K562 (cell line): ENCODE data around the gene SPTSSA. TPM values are rescaled to one million over a fixed set of nuclear protein-coding genes. Genes with fewer than 3 reads are reported as not detected.

Experiments used
- ATAC-seq: fragments of 200-7000 bp; cut with Tn5 transposase; 3 replicates; pipeline ENCODE4 v1.9.1; 2020; ENCODE audit warnings: moderate library complexity
- BruUV-seq: library from RNA; stranded (reverse); fragments of 400-500 nt; replicated peaks from 2 replicates; lab custom pipeline; 2021; lab: Mats Ljungman, UMichigan
- CTCF ChIA-PET: fragments of 300-600 bp; formaldehyde crosslinking; extraction: SDS; loops from one replicate; lab custom pipeline; 2021; ENCODE audit warnings: low intra/inter-chr PET ratio; lab: Yijun Ruan, JAX
- POLR2A ChIA-PET: fragments of 300-600, 350-650 bp; sonication (Branson Sonifier 250); formaldehyde crosslinking; extraction: SDS; loops from one replicate; lab custom pipeline; 2021; ENCODE audit warnings: antibody characterized with exemption, inconsistent platforms; lab: Yijun Ruan, JAX
- DNase-seq, 4 experiments: peaks; one replicate each; pipeline versions ENCODE4 v3.0.0 to v3.0.0-alpha.2; 2011 to 2018; ENCODE audit warnings: low spot score in 3 of 4, mixed read lengths in 3 of 4; ENCODE audit errors: extremely low read depth in 1 of 4
- FAIRE-seq: peaks from 2 replicates; lab custom pipeline; 2011; peaks lifted over from hg19 to GRCh38; lab: Jason Lieb, UNC
- H2AFZ ChIP-seq: 2 replicates; pipeline ENCODE4 v1.6.0; 2011; ENCODE audit warnings: low read depth, low read length, control low read depth, inconsistent platforms
- H3K27ac ChIP-seq: fragments of 200-600 bp; 3 replicates; pipeline ENCODE4 v1.8.0; 2011; ENCODE audit warnings: low read depth, mild to moderate bottlenecking, control low read depth, inconsistent platforms, low read length, moderate library complexity, mixed read lengths; ENCODE audit errors: extremely low read depth
- H3K27me3 ChIP-seq, 2 experiments: fragments of 300-600 bp in 1 of 2; 2 replicates in 1 of 2; 3 replicates in 1 of 2; pipeline versions ENCODE4 v1.6.0 to v1.8.0; 2011; ENCODE audit warnings: inconsistent platforms in 2 of 2, low read length in 2 of 2, mild to moderate bottlenecking in 1 of 2, mixed read lengths in 1 of 2, moderate library complexity in 1 of 2; ENCODE audit not compliant: control insufficient read depth in 2 of 2, insufficient read depth in 2 of 2
- H3K36me3 ChIP-seq: fragments of 300-600 bp; 3 replicates; pipeline ENCODE4 v1.8.0; 2011; ENCODE audit warnings: mild to moderate bottlenecking, low read length, inconsistent platforms; ENCODE audit not compliant: control insufficient read depth, insufficient read depth
- H3K4me1 ChIP-seq, 2 experiments: fragments of 200-600 bp in 1 of 2; replicated peaks in 1 of 2; 2 replicates in 1 of 2; 3 replicates in 1 of 2; pipeline versions ENCODE4 v1.5.1 to v1.8.0; 2011; ENCODE audit warnings: inconsistent platforms in 2 of 2, low read length in 2 of 2, mild to moderate bottlenecking in 1 of 2, mixed read lengths in 1 of 2, moderate library complexity in 1 of 2; ENCODE audit not compliant: control insufficient read depth in 2 of 2, insufficient read depth in 2 of 2
- H3K4me2 ChIP-seq: 2 replicates; pipeline ENCODE4 v1.6.1; 2011; ENCODE audit warnings: low read length, control low read depth, inconsistent platforms, mixed read lengths; ENCODE audit not compliant: insufficient read depth
- H3K4me3 ChIP-seq: fragments of 200-600 bp; sonication (generic), shearing (Covaris generic); 2 replicates; pipeline ENCODE4 v1.5.1; 2016; ENCODE audit warnings: control low read depth, inconsistent platforms
- H3K79me2 ChIP-seq: fragments of 200-600 bp; 3 replicates; pipeline ENCODE4 v1.8.0; 2011; ENCODE audit warnings: low read length, inconsistent platforms; ENCODE audit not compliant: control insufficient read depth, insufficient read depth
- H3K9ac ChIP-seq, 2 experiments: 2 replicates each; pipeline versions ENCODE4 v1.6.0 to v1.6.1; 2011; ENCODE audit warnings: low read depth in 2 of 2, low read length in 2 of 2, control low read depth in 1 of 2, inconsistent platforms in 1 of 2, mild to moderate bottlenecking in 1 of 2, mixed read lengths in 1 of 2; ENCODE audit not compliant: insufficient read depth in 1 of 2
- H3K9me1 ChIP-seq: one replicate; pipeline ENCODE4 v1.6.0; 2011; ENCODE audit warnings: inconsistent platforms, mild to moderate bottlenecking, low read length, moderate library complexity; ENCODE audit not compliant: control insufficient read depth, insufficient read depth
- H3K9me3 ChIP-seq: replicated peaks from 2 replicates; pipeline ENCODE4 v1.5.1; 2011; ENCODE audit warnings: low read depth, low read length, inconsistent platforms; ENCODE audit not compliant: control insufficient read depth, insufficient read depth
- H4K20me1 ChIP-seq: replicated peaks from 2 replicates; pipeline ENCODE4 v1.6.1; 2011; ENCODE audit warnings: low read length, inconsistent platforms, mixed read lengths; ENCODE audit not compliant: control insufficient read depth, insufficient read depth
- CCNT2 ChIP-seq: IDR thresholded peaks from 2 replicates; pipeline ENCODE4 v1.6.1; 2011; ENCODE audit warnings: borderline replicate concordance, low read depth, mild to moderate bottlenecking, moderate library complexity, mixed read lengths, low read length; ENCODE audit not compliant: insufficient read length; ENCODE audit errors: extremely low read depth
- CEBPB ChIP-seq: fragments of 450-650 bp; IDR thresholded peaks from 2 replicates; pipeline ENCODE4 v1.6.1; 2016; ENCODE audit warnings: missing genetic modification characterization, missing compliant biosample characterization
- DIDO1 ChIP-seq: fragments of 450-650 bp; IDR thresholded peaks from 2 replicates; pipeline ENCODE4 v1.6.1; 2016; ENCODE audit warnings: low read depth, missing biosample characterization, missing genetic modification characterization
- E2F6 ChIP-seq, 2 experiments: IDR thresholded peaks; 2 replicates each; pipeline ENCODE4 v1.6.1; 2011; ENCODE audit warnings: borderline replicate concordance in 1 of 2, control low read depth in 1 of 2, low read depth in 1 of 2, low read length in 1 of 2, mild to moderate bottlenecking in 1 of 2, mixed read lengths in 1 of 2, moderate library complexity in 1 of 2; ENCODE audit not compliant: insufficient read depth in 1 of 2, insufficient read length in 1 of 2, poor library complexity in 1 of 2, severe bottlenecking in 1 of 2; ENCODE audit errors: extremely low read depth in 1 of 2
- EWSR1 ChIP-seq: fragments of 450-650 bp; IDR thresholded peaks from 2 replicates; pipeline ENCODE4 v1.6.1; 2018; ENCODE audit warnings: borderline replicate concordance, mild to moderate bottlenecking, low read depth, moderate library complexity; ENCODE audit not compliant: partially characterized antibody
- HDAC1 ChIP-seq, 2 experiments: fragments of 450-650 bp; IDR thresholded peaks; 2 replicates each; pipeline ENCODE4 v1.6.1; 2016 to 2017; ENCODE audit warnings: inconsistent platforms in 1 of 2, mild to moderate bottlenecking in 1 of 2, moderate library complexity in 1 of 2
- HOXB6 ChIP-seq: fragments of 250-450 bp; sonication (Bioruptor Pico); IDR thresholded peaks from 2 replicates; pipeline ENCODE4 v1.5.1; 2022; ENCODE audit warnings: mild to moderate bottlenecking, borderline replicate concordance
- ILK ChIP-seq: fragments of 450-650 bp; IDR thresholded peaks from 2 replicates; pipeline ENCODE4 v1.6.1; 2016; ENCODE audit warnings: missing genetic modification characterization, low read depth, mild to moderate bottlenecking, missing compliant biosample characterization, moderate library complexity, borderline replicate concordance
- MBD1 ChIP-seq: fragments of 250-450 bp; sonication (Bioruptor Pico); IDR thresholded peaks from 2 replicates; pipeline ENCODE4 v1.8.0; 2022; ENCODE audit warnings: inconsistent platforms
- PRPF4 ChIP-seq: fragments of 200-400 bp; formaldehyde crosslinking; IDR thresholded peaks from one replicate; pipeline ENCODE4 v1.6.1; 2017; ENCODE audit warnings: low read length, low read depth, mild to moderate bottlenecking; ENCODE audit not compliant: insufficient read depth, poor library complexity, severe bottlenecking
- RBM22 ChIP-seq: fragments of 200-400 bp; formaldehyde crosslinking; IDR thresholded peaks from 2 replicates; pipeline ENCODE4 v1.6.1; 2018; ENCODE audit warnings: low read length, low read depth; ENCODE audit not compliant: poor library complexity, severe bottlenecking
- RBM25 ChIP-seq: fragments of 200-400 bp; formaldehyde crosslinking; IDR thresholded peaks from 2 replicates; pipeline ENCODE4 v1.6.1; 2018; ENCODE audit warnings: low read length, low read depth, moderate library complexity; ENCODE audit not compliant: severe bottlenecking
- SUPT5H ChIP-seq: fragments of 450-650 bp; IDR thresholded peaks from 2 replicates; pipeline ENCODE4 v1.6.1; 2016
- U2AF2 ChIP-seq: fragments of 200-400 bp; formaldehyde crosslinking; optimal IDR thresholded peaks from 2 replicates; pipeline ENCODE3; 2017; ENCODE audit warnings: low read depth, mild to moderate bottlenecking, low read length
- ZNF347 ChIP-seq: fragments of 450-650 bp; formaldehyde crosslinking; IDR thresholded peaks from 2 replicates; pipeline ENCODE4 v1.4.0; 2020; ENCODE audit warnings: low read depth, mild to moderate bottlenecking, moderate library complexity
- ZNF408 ChIP-seq: fragments of 250-450 bp; sonication (Bioruptor Pico); IDR thresholded peaks from 2 replicates; pipeline ENCODE4 v1.4.0; 2020; ENCODE audit warnings: low read depth, mild to moderate bottlenecking, moderate library complexity
- ZNF436 ChIP-seq: fragments of 250-450, 450-650 bp; sonication (Bioruptor Pico); formaldehyde crosslinking; IDR thresholded peaks from 2 replicates; pipeline ENCODE4 v1.7.0; 2020; ENCODE audit warnings: mild to moderate bottlenecking
- ZNF511 ChIP-seq: sonication (generic); formaldehyde crosslinking; IDR thresholded peaks from 2 replicates; pipeline ENCODE4 v1.8.0; 2022; ENCODE audit warnings: mild to moderate bottlenecking, missing genetic modification reagents
- ZNF766 ChIP-seq: fragments of 200-800 bp; sonication (Bioruptor generic); conservative IDR thresholded peaks from 2 replicates; pipeline ENCODE4 v1.6.1; 2016; ENCODE audit warnings: missing genetic modification characterization, missing compliant biosample characterization
- WGBS: fragments of 100-300 bp; shearing (Covaris generic); methylation state at CpG from one replicate; pipeline ENCODE4 v1.1.6; 2016; ENCODE audit warnings: low coverage, mixed read lengths; ENCODE audit not compliant: insufficient coverage; ENCODE audit errors: missing lambda C conversion rate; 5-methylcytosine and 5-hydroxymethylcytosine counted together
- in situ Hi-C: fragments of 300-500 bp; cut with MboI; formaldehyde crosslinking; loops from 4 replicates; pipeline ENCODE4 v1.15.0; 2018; ENCODE audit warnings: inconsistent platforms, mixed read lengths
- intact Hi-C: fragments of 100-400 bp; cut with micrococcal nuclease; formaldehyde crosslinking; loops from 2 replicates; pipeline ENCODE4 v1.14.2; 2022
- polyA plus RNA-seq, 8 experiments: library from polyadenylated mRNA; depleted of rRNA in 4 of 8; stranded (reverse) in 5 of 8; unstranded in 3 of 8; fragments of >200 nt; fragmentation: Nextera tagmentation in 2 of 8; fragmentation: Illumina TruSeq in 1 of 8; extraction: Ambion mirVana in 2 of 8; extraction: Trizol in 1 of 8; gene quantifications; 2 replicates each; pipeline versions ENCODE4 v1.2.1 to v1.2.3, GENCODE V29; 2011 to 2014; ENCODE audit warnings: inconsistent platforms in 1 of 8, missing spikeins in 1 of 8
- total RNA-seq, 7 experiments: library from RNA; depleted of rRNA in 6 of 7; stranded (reverse); fragments of >200 nt in 6 of 7; fragmentation: Illumina TruSeq in 2 of 7; extraction: Trizol in 2 of 7; gene quantifications; 2 replicates each; pipeline versions ENCODE4 v1.2.1 to v1.2.3, GENCODE V29; 2011 to 2021; ENCODE audit warnings: low replicate concordance in 1 of 7

Gene SPTSSA
- total and polyA plus RNA-seq, 9 of the 15 experiments (the other 6 are each of a cell fraction or from before 2014, with no cell fraction given), result 6.8 to 35.7 (median 22.0) TPM

- TF ChIP-seq E2F6 (IDR thresholded peaks at IDR 0.05; ENCODE audit: borderline replicate concordance in 1 of 2, extremely low read depth in 1 of 2, insufficient read depth in 1 of 2, insufficient read length in 1 of 2, low read depth in 1 of 2, low read length in 1 of 2, poor library complexity in 1 of 2, severe bottlenecking in 1 of 2) (no peak), CCNT2 (no peak), ZNF347 (CRISPR knock-in tag) (no peak), CEBPB (tag) (no peak), ILK (tag) (no peak), ZNF511 (no peak), DIDO1 (no peak), RBM22 (no peak)
- TF ChIP-seq, all 486 proteins: peak for 0
Measured at GRCh38 chr14:34489324-34489723, 27.3 kb upstream of the SPTSSA start (continued).

- Histone ChIP-seq H3K4me2 (no peak overlapping the region), H3K27ac (no peak overlapping the region), H3K9me1 (no peaks in the 10 kb centered on the region), H3K9ac (no peak overlapping the region), H3K27me3 (no peaks in the 10 kb centered on the region), H2AFZ (no peak overlapping the region), H3K4me3 (no peak overlapping the region), H3K4me1 (no peaks in the 10 kb centered on the region), H3K79me2 (no peaks in the 10 kb centered on the region), H3K9me3 (no peaks in the 10 kb centered on the region), H4K20me1 (no peaks in the 10 kb centered on the region), H3K36me3 (no peaks in the 10 kb centered on the region)
- in situ Hi-C loops (no loop called here), intact Hi-C loops (no loop called here)
- DNase-seq, result no peak
- 100% methylated on average over 7 of the region's 7 CpGs for WGBS
- FAIRE-seq, result no peak
- POLR2A ChIA-PET, result no interaction called here
- BruUV-seq, result no TSS peak
- ATAC-seq, result no peak
- CTCF ChIA-PET, result no interaction called here
- TF ChIP-seq PRPF4 (no peak), HOXB6 (CRISPR knock-in tag) (no peak), ZNF408 (CRISPR knock-in tag) (no peak), U2AF2 (no peak), RBM25 (no peak), ZNF436 (CRISPR knock-in tag) (no peak), ILK (tag) (no peak), MBD1 (CRISPR knock-in tag) (no peak), EWSR1 (no peak), ZNF766 (CRISPR knock-in tag) (no peak), HDAC1 (IDR thresholded peaks at IDR 0.05) (no peak), SUPT5H (no peak)
Measured at GRCh38 chr14:34488528-34488927, 26.5 kb upstream of the SPTSSA start.
